HL-60/S4 treated with retinoic acid at 250 ng/mL for 4 days and 3 days (cell line): ENCODE results near the gene ARHGAP5.

Source experiments
- in situ Hi-C: fragments of 300-500 bp; cut with MboI; formaldehyde crosslinking; loops from 2 replicates; pipeline ENCODE4 v1.7.0; 2022; ENCODE audit warnings: low sequenced_read_pairs

The ARHGAP5 gene, protein sequence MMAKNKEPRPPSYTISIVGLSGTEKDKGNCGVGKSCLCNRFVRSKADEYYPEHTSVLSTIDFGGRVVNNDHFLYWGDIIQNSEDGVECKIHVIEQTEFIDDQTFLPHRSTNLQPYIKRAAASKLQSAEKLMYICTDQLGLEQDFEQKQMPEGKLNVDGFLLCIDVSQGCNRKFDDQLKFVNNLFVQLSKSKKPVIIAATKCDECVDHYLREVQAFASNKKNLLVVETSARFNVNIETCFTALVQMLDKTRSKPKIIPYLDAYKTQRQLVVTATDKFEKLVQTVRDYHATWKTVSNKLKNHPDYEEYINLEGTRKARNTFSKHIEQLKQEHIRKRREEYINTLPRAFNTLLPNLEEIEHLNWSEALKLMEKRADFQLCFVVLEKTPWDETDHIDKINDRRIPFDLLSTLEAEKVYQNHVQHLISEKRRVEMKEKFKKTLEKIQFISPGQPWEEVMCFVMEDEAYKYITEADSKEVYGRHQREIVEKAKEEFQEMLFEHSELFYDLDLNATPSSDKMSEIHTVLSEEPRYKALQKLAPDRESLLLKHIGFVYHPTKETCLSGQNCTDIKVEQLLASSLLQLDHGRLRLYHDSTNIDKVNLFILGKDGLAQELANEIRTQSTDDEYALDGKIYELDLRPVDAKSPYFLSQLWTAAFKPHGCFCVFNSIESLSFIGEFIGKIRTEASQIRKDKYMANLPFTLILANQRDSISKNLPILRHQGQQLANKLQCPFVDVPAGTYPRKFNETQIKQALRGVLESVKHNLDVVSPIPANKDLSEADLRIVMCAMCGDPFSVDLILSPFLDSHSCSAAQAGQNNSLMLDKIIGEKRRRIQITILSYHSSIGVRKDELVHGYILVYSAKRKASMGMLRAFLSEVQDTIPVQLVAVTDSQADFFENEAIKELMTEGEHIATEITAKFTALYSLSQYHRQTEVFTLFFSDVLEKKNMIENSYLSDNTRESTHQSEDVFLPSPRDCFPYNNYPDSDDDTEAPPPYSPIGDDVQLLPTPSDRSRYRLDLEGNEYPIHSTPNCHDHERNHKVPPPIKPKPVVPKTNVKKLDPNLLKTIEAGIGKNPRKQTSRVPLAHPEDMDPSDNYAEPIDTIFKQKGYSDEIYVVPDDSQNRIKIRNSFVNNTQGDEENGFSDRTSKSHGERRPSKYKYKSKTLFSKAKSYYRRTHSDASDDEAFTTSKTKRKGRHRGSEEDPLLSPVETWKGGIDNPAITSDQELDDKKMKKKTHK (N-terminal part only)

DNA sequence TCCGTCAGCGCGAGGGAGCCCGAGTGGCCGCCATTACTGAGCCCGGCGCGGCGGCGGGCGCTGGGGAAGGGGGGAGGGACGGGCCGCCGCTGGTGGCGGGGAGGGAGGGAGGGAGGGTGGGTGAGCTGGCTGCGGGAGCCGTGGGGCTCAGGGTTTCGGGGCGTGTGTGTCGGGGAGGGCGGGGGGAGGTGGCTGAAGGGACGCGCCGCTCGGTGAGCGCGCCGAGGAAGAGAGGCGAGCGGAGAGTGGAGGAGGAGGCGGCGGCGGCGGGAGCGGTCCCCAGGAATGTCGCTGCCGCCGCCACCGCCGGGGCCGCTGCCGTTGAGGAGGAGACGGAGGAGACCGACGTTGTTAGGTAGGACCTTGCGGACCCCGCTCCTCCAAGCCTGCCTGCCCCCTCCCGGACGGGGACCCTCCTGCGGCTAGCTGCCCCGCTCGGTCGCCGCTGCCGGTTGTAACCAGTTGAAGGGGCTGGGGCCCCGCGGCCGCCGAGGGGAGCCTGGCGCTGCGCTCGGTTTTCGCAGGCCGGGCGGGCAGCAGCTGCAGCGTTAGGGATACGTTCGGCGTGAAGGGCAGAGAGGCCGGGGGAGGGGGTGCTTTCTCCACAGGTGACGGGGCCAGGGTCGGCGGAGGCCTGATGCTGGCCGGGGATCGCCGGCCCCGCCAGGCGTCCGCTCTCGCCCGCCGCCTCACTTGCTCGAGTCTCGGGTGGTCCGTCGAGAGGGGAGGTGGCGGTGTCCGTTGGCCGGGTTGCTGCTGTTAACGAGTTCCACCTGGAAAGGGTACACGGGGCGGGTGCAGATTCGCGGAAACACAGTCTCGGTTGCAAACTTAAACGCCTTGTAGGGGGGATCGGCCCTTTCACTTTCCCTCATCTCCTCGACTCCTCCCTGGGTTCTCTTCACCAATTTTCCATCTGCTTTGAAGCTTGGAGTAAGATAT, at the start of gene ARHGAP5:
ARHGAP5 (plus strand) TSS at position 224 of the 942 bp plus-strand sequence. CDS start 13,366 bp downstream, outside the sequence.
- in situ Hi-C loops, result no loop called here

DNA sequence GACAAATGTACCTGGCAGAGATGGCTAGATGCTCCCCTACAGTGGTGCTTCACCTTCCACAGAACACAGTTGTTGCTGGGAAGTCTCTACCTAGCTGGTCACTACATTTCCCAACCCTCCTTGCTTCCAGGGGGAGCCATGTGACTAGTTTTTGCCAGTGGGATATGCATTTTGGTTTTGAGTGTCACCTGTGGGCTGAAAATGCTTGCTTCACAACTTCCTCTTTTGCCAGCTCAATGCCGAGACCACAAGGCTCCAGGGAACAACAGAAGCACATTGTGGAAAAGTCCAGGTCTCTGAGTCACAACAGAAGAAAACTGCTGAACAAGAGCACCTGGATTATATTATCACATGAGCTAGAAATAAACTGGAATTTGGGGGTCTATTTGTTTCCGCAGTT, 48.5 kb upstream of the ARHGAP5 start:
- in situ Hi-C loops, result no loop called here

DNA sequence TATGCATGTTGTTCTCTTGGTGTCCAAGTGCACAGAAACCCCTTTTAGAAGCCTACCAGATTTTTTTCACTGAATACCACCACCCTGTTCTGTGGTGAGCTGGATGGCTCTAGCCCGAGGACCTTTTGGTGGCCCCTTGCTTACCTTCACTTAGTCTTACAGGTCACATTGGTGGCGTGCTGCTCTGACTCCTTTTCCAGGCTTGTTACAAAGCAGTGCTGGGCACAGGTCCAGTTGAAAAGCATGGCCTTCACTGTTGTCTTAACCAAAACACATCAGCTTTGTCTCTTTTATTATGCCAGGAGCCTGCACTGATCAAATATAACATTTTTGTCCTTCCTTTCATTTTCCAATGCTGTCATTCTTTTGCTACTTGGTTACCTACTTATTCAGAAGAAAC, 43.6 kb upstream of the ARHGAP5 start:
- in situ Hi-C loops, result no loop called here

DNA sequence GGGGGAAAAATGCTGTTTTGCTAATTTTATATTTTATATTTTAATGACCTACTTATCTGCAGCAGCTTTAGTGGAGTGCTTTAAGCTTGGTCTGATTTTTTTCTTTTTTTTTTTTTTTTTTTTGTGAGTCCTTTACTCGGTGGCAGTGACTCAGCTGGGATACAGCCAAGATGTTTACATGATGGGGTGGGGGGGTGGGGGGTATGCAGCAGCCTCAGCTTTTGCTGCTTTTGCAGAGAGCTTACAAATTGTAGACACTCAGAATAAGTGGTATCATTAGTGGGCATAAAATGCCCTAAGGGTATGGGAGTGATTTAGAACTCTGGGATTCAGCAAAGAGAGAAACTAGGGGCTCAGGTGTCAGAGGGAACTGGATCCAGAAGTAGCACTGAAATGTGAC, 38.2 kb upstream of the ARHGAP5 start:
- in situ Hi-C loops, result no loop called here

DNA sequence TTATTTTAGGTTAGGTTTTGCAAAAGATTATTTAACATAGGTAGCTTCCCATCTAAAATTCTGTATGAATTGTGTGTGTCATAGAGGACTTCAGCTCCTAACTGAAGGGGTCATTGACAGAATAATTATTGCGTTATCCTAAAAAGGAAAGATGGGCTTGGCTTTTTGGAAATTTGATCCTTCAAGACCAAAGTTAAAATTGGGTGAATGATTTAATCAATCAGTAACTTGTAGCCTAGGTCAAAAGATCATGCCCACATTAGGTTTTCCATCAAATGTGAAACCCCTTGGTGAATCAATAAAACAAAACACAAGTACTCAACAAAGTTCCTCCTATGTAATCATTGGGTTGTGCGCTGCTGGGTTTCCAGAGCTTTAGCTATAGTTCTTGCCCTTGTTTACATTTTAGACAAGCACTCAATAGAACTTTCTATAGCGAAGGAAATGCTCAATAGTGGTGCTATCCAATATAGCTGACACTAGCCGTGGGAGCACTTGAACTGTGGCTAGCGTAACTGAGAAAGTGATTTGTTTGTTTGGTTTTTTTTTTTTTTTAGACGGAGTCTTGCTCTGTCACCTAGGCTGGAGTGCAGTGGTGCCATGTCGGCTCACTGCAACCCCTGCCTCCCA, 37.6 kb upstream of the ARHGAP5 start:
- in situ Hi-C loops, result no loop called here

DNA sequence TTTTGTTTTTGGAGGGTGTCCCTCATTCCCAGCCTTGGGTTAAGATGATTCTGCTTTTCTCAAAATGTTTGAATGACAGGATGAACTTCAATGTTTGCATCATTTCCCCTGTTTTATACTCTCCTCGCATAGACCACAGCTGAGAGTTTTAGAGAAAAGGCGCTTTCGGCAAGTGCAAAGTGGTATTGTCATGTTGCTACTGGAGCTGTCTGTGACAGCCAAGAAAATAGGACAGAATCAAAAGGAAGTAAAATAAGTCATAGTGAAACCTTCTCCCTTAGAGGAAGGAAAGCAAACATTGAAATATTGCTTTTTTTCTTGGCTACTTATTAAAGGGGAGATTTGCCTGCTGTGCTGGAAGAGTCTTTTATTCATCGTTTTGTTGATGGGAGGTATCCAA, 33.5 kb upstream of the ARHGAP5 start:
- in situ Hi-C loops, result no loop called here

DNA sequence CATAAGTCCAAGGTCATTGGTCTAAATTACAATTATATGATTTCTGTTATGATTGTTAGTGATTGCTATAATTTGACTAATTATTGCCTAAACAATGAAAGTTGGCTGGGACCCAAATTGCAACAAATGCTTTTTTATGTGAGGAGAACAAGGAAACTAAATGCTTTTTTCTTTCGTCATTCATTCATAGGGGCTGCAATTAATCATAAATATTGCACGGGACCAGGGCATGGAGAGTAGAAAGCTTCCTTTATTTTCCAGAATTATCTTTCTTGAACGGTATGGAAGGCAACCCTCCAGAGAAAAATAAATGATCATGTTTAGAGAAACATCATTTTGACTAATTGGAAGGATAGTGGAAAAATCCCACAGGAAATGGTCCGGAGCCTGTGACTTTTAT, 32.6 kb upstream of the ARHGAP5 start:
- in situ Hi-C loops, result no loop called here

DNA sequence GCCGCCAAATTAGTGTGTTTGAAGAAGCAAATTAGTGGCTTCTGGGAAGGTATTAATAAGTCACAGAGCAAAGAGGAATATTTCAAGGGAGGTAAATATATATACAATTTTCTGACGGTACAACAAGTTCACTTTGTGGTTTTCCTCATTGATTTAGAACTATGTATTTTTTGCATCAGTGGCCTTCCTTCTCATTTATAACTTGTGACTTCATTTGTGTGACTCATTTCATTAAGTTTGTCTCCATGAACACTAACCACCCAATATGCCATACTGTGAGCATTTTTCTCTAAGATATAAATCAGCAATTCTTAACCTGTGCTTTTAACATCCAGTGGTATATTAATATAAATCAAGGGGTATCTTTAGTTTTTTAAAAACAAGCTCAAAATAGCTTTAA, 29.3 kb upstream of the ARHGAP5 start:
- in situ Hi-C loops, result no loop called here

DNA sequence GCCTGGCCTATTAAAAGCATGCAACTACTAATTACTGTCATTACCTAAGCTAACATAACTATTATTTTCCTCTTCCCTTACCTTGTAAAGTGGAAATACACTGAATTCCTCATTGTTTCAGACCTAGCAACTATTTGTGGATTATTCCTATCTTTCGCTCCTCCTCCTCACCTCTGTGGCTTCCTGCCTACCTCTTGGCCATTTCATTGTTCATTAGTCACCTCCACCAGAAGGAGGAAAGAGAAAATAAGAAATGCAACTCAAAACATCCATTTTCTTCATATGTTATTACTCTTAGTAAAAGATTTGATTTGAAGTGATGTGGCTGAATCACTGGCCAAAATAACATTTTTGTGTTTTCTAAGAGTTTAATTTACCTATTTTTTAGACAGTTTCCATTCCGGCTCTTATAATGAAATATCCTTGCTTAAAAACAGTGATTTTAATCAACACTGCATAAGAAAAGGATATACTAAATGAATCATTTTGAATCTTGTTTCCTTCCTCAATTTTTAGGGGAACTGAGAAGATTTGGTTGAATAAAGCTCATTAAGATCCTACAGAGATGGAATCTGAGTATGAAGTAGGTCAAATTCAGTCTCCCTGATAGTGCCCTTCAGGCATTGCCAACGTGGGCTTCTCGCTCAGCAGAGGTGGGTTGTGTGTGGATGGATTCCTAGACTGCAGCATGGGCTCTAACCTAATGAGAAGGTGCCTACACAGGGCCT, 27.6 kb upstream of the ARHGAP5 start:
- in situ Hi-C loops, result no loop called here

DNA sequence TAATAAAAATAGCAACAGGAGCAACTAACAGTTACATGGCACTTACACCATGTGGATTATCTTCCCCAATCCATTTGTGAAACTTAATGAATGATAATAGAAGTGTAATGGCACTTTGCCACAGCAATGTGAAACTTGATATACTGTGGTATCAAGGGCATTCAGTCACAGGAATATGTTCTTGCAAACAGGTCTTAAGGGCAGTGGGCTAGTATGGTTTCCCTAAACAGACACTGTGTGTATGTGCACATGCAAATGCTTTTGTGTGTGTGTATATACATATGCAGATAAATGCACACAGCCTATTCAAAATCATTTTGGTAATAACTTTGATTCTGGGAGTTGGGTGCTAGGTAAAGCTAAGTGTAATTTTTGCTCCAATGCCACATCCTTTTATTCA, 26.2 kb upstream of the ARHGAP5 start:
- in situ Hi-C loops, result no loop called here

DNA sequence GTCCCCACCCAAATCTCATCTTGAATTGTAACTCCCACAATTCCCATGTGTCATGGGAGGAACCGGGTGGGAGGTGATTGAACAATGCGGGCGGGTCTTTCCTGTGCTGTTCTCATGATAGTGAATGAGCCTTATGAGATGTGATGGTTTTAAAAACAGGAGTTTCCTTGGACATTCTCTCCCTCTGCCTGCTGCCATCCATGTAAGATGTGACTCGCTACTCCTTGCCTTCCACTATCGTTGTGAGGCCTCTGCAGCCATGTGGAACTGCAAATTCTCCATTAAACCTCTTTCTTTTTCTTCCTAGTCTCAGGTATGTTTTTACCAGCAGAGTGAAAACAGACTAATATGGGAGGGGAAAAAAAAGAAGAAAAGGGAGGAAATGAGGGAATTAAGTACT, 22.6 kb upstream of the ARHGAP5 start:
- in situ Hi-C loops, result no loop called here

DNA sequence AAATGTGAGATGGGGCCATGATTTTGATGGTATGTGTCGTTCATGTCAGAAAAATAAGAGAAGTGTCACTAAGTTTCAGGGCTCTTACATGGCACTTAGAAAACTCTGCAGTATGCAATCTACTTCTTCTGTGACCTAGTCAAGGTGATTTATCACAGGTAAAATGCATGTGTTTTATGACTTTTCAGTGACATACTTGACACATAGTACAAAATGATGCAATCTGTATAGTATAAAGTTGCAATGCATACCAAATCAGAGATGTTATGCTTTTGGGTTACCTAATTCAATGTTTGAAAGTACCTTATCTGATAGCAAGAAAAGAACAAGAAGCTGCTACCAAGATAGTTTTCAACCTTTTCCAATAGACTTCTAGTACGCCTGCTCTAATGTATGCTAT, 21.9 kb upstream of the ARHGAP5 start:
- in situ Hi-C loops, result no loop called here

DNA sequence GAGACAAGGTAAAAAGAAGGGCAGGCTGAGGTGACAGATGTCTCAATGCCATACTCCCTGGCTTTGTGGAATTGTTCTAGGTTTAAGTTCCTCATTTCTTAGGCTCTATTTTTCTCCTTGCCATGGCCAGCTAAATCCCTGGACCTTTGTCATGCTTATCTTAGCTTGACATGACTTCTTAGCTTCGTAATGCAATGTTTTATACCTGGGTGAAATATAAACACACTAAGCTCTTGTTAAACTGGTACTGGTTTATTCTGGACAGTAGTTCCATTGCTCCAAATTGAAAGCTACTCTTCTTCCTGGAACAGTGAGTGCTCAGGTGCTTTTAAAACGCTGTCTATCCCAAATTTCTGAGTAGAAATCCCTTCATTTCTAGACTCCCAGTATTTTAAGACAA, 17.4 kb upstream of the ARHGAP5 start:
- in situ Hi-C loops, result no loop called here

DNA sequence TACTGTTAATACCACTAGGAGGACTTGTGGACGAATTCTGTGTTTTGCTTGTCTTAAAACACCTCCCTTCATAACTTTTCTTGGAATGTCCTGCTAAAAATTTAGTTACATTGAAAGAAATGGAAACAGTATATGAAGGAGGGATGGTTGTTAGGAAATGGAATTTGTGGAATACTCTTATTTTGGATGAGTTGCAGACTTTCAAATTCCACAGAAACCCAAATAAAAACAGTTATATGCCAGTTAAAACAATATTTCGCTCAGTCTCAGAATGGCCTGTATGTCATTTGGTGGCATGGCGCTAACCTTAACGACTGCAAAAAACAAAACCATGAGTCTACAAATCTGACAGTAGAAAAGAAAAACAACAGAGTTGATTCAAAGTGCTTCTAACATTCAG, 12.2 kb upstream of the ARHGAP5 start:
- in situ Hi-C loops, result no loop called here

DNA sequence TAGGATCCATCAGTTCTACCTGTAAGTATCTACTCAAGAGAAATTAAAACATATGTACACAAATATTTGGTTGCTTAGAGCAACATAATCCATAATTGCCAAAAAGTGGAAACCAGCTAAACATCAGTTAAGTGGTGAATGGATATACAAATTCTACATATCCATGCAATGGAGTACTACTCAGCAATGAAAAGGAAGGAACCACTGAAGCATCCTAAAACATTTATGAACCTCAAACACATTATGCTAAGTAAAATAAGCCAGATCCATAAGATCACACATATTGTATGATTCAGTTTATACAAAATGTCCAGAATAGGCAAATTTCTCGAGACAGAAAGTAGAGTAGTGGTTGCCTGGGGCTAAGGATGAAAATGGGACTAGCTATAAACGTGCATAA, 8.4 kb upstream of the ARHGAP5 start:
- in situ Hi-C loops, result no loop called here

DNA sequence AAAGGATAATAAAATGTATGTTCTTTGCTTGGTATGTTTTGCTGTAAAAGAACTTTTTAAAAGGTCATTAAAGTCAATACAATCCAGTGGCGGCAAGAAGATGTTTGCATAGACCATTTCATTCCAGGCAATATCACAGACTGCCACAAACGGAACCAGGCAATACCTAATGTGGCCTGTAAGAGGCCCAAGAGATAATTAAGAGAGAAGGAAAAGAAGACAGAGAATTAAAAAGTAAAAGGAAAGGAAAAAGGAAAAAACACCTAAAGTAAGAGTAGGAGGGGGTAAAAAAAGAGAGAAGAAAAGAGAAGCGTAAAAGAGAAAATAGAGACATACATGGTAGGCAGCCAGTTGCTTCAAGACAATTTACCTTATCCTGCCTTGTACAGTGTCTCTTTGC, 6.8 kb upstream of the ARHGAP5 start:
- in situ Hi-C loops, result no loop called here

DNA sequence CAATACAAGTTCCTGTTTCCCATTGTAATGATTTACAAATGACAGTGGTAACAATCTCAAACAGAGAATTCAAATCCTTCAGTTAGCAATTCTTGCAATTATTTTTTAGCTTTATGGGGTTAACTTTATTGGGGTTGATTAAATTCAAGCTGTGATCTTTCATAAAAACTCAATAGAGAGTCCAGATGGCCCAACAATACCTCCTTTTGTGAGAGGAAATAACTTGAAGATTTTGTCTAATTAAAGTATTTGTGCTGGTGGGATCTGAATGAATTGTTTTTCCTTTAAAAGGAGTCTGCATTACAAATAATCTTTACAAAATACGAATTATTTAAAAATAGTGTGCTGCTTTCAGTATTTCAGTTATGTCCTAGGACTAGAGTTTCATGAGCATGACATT, 4.4 kb upstream of the ARHGAP5 start:
- in situ Hi-C loops, result no loop called here

DNA sequence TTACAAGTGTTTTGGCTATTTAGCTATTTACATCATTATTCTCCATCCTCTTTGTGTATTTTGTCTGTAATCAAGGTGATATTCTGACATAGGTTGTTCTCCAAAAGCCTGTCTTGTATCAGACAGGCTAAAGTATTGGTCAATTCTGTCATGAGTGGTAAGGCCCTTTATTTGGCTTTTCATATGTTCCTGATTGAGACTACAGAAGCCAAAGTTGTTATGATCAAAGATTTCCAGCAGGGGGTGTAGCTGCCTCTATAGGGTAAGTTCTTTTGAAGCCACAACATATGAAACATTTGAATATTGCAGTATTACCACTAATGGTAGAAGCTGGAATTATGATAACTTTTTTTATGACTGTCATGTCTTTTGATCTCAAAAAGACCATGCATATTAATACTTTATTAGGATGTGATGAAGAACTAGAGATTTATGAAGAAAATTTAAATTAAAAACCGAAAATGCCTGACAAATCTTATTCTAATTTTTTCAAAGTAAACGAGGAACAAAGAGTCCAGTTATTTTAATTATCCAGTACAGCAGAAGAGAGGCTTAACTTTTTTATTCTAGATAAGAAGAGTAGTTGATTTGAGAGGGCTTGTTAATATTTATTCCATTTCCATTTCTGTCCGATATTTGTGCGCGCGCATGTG, 3.4 kb upstream of the ARHGAP5 start:
- in situ Hi-C loops, result no loop called here
